Measurements from ENCODE around the gene EPS15.

EPS15 gene

GRCh38 chr1:51555866-51556619 is 37.0 kb upstream of the EPS15 start:
- no peaks in the 10 kb centered on the region for H4K20me1 ChIP-seq (ENCODE audit: insufficient read depth, low read length)
- H3K4me1 ChIP-seq (ENCODE audit: low read length): no peaks in the 10 kb centered on the region
- no peaks in the 10 kb centered on the region for H3K9me2 ChIP-seq (replicated peaks; ENCODE audit: insufficient read depth, low read length)
- no peak overlapping the region for H3K4me3 ChIP-seq (ENCODE audit: low read length)
- H3K4me2 ChIP-seq (ENCODE audit: low read depth, low read length): no peak overlapping the region
- H3K9me3 ChIP-seq (replicated peaks; ENCODE audit: insufficient read depth, low read length): no peaks in the 10 kb centered on the region
- TF ChIP-seq EZH2 (optimal IDR thresholded peaks at IDR 0.05; ENCODE audit: low read depth, low read length): no peak
- no peak for TF ChIP-seq CTCF (IDR thresholded peaks at IDR 0.05; ENCODE audit: low read length)
- no peak for TF ChIP-seq EZH2phosphoT487 (IDR thresholded peaks at IDR 0.05; ENCODE audit: low read length)
- H2AFZ ChIP-seq (ENCODE audit: low read length): no peak overlapping the region
- H3F3A ChIP-seq (ENCODE audit: insufficient read depth, low read length): no peaks in the 10 kb centered on the region
- no peaks in the 10 kb centered on the region for H3K79me2 ChIP-seq (ENCODE audit: low read length)
- no peak for DNase-seq
- H3K9ac ChIP-seq (ENCODE audit: low read length): no peak overlapping the region
- no peak overlapping the region for H3K27ac ChIP-seq (ENCODE audit: low read length)
- no peaks in the 10 kb centered on the region for H3K27me3 ChIP-seq (replicated peaks; ENCODE audit: insufficient read depth, low read length)
- H3K36me3 ChIP-seq (replicated peaks; ENCODE audit: insufficient read depth, low read length): no peaks in the 10 kb centered on the region

GRCh38 chr1:51553911-51554310 is 34.8 kb upstream of the EPS15 start:
- Histone ChIP-seq H3K9me3 (replicated peaks; ENCODE audit: insufficient read depth, low read length) (no peaks in the 10 kb centered on the region), H3K36me3 (replicated peaks; ENCODE audit: insufficient read depth, low read length) (no peaks in the 10 kb centered on the region), H3K27ac (ENCODE audit: low read length) (no peak overlapping the region), H3K4me3 (ENCODE audit: low read length) (no peak overlapping the region), H3K27me3 (replicated peaks; ENCODE audit: insufficient read depth, low read length) (no peaks in the 10 kb centered on the region), H3K4me2 (ENCODE audit: low read depth, low read length) (no peak overlapping the region), H3K4me1 (ENCODE audit: low read length) (peaks cover 5% of the 10 kb centered on the region), H3K79me2 (ENCODE audit: low read length) (no peaks in the 10 kb centered on the region), H4K20me1 (ENCODE audit: insufficient read depth, low read length) (no peaks in the 10 kb centered on the region), H3K9me2 (replicated peaks; ENCODE audit: insufficient read depth, low read length) (no peaks in the 10 kb centered on the region), H2AFZ (ENCODE audit: low read length) (no peak overlapping the region), H3F3A (ENCODE audit: insufficient read depth, low read length) (peaks cover 2% of the 10 kb centered on the region; the same call in 1 of the 2 replicates), H3K9ac (ENCODE audit: low read length) (no peak overlapping the region)
- DNase-seq: no peak
- TF ChIP-seq EZH2phosphoT487 (IDR thresholded peaks at IDR 0.05; ENCODE audit: low read length): no peak

GRCh38 chr1:51552929-51553807 is 34.1 kb upstream of the EPS15 start:
- H3K4me1 ChIP-seq (ENCODE audit: low read length): peaks cover 12% of the 10 kb centered on the region
- H3K27me3 ChIP-seq (replicated peaks; ENCODE audit: insufficient read depth, low read length): no peaks in the 10 kb centered on the region
- H2AFZ ChIP-seq (ENCODE audit: low read length): no peak overlapping the region
- H3K79me2 ChIP-seq (ENCODE audit: low read length): no peaks in the 10 kb centered on the region
- H3K9me3 ChIP-seq (replicated peaks; ENCODE audit: insufficient read depth, low read length): no peaks in the 10 kb centered on the region
- H3K27ac ChIP-seq (ENCODE audit: low read length): no peak overlapping the region
- H3F3A ChIP-seq (ENCODE audit: insufficient read depth, low read length): peaks cover 4% of the 10 kb centered on the region
- H3K9me2 ChIP-seq (replicated peaks; ENCODE audit: insufficient read depth, low read length): no peaks in the 10 kb centered on the region
- TF ChIP-seq EZH2phosphoT487 (IDR thresholded peaks at IDR 0.05; ENCODE audit: low read length) (no peak), CTCF (IDR thresholded peaks at IDR 0.05; ENCODE audit: low read length) (no peak), EZH2 (optimal IDR thresholded peaks at IDR 0.05; ENCODE audit: low read depth, low read length) (no peak)
- no peaks in the 10 kb centered on the region for H3K36me3 ChIP-seq (replicated peaks; ENCODE audit: insufficient read depth, low read length)
- no peaks in the 10 kb centered on the region for H4K20me1 ChIP-seq (ENCODE audit: insufficient read depth, low read length)
- no peak overlapping the region for H3K4me3 ChIP-seq (ENCODE audit: low read length)
- no peak for DNase-seq
- no peak overlapping the region for H3K4me2 ChIP-seq (ENCODE audit: low read depth, low read length)
- H3K9ac ChIP-seq (ENCODE audit: low read length): no peak overlapping the region

Data from MM.1S (cell line).